Osteoblast (primary cell): ENCODE measurements around the gene BCAP31. TPM values are rescaled to one million over a fixed set of nuclear protein-coding genes. Genes with fewer than 3 reads are reported as not detected.

Experiments used
- DNase-seq: peaks from one replicate; pipeline ENCODE4 v3.0.0; 2011; ENCODE audit warnings: low spot score, mixed read lengths; ENCODE audit not compliant: insufficient read length; ENCODE audit errors: missing footprints
- H2AFZ ChIP-seq: 2 replicates; pipeline ENCODE4 v1.6.0; 2011; ENCODE audit warnings: mild to moderate bottlenecking, low read length
- H3K27ac ChIP-seq: 2 replicates; pipeline ENCODE4 v1.5.1; 2011; ENCODE audit warnings: mild to moderate bottlenecking, low read depth, low read length, moderate library complexity
- H3K27me3 ChIP-seq: 2 replicates; pipeline ENCODE4 v1.6.0; 2012; ENCODE audit warnings: mild to moderate bottlenecking, control low read depth, inconsistent platforms, low read length, moderate library complexity; ENCODE audit not compliant: insufficient read depth
- H3K36me3 ChIP-seq: 2 replicates; pipeline ENCODE4 v1.5.1; 2011; ENCODE audit warnings: mild to moderate bottlenecking, low read length, control low read depth, moderate library complexity; ENCODE audit not compliant: insufficient read depth
- H3K4me1 ChIP-seq: 2 replicates; pipeline ENCODE4 v1.5.1; 2011; ENCODE audit warnings: mild to moderate bottlenecking, low read length, control low read depth, moderate library complexity; ENCODE audit not compliant: insufficient read depth
- H3K4me2 ChIP-seq: 2 replicates; pipeline ENCODE4 v1.6.0; 2011; ENCODE audit warnings: mild to moderate bottlenecking, low read length; ENCODE audit not compliant: insufficient read depth
- H3K4me3 ChIP-seq: fragments of 200-600 bp; sonication (generic); 3 replicates; pipeline ENCODE4 v1.5.1; 2012; ENCODE audit warnings: mild to moderate bottlenecking, low read length, inconsistent platforms; ENCODE audit not compliant: insufficient read depth
- H3K79me2 ChIP-seq: 2 replicates; pipeline ENCODE4 v1.6.0; 2012; ENCODE audit warnings: mild to moderate bottlenecking, low read length, control low read depth, inconsistent platforms; ENCODE audit not compliant: insufficient read depth
- H3K9me3 ChIP-seq: 2 replicates; pipeline ENCODE4 v1.5.1; 2011; ENCODE audit warnings: low read depth, low read length, control low read depth
- H4K20me1 ChIP-seq: 2 replicates; pipeline ENCODE4 v1.6.0; 2012; ENCODE audit warnings: mild to moderate bottlenecking, low read length, control low read depth; ENCODE audit not compliant: insufficient read depth
- total RNA-seq: library from RNA; depleted of rRNA; stranded (reverse); fragments of >200 nt; gene quantifications from 2 replicates; pipeline ENCODE4 v1.2.3, GENCODE V29; 2012
- TF ChIP-seq, protein P1 (sequence below): IDR thresholded peaks from 2 replicates; pipeline ENCODE4 v1.5.1; 2011; ENCODE audit warnings: mild to moderate bottlenecking, low read depth, low read length, moderate library complexity; ENCODE audit errors: extremely low read depth

The BCAP31 gene
- total RNA-seq, 1 donor, result 118 TPM

DNA sequence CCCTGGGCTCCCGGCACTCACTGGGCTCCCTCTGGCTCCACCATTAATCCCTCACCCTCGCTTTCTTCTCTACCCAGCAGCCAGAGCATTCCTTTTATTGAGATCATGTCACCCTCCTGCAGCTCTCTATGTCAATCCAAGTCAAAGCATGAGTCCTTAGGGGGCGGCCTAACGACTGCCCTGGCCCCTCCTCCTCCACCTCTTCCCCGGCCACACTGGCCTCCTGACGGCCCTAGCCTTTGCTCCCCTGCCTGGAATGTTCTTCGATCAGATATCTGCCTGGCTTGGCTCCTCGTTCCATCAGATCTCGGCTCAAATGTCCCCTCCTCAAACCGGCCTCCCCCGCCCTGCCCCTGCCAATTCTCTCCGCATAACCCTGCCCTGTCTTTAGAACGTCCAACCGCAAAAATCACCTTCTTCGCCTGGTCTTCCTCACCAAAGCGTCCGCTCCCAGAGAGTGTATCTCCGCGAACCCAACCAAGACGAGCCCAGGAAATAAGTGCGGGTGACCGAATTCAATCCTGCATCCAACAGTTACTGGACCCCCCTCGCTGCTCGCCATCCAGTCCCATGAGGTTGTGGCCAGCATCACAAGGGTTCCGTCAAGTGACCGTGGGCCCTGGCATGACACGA, 49.9 kb downstream of the BCAP31 start:
- H3K4me3 ChIP-seq, result no peak overlapping the region
- TF ChIP-seq, protein P1, sequence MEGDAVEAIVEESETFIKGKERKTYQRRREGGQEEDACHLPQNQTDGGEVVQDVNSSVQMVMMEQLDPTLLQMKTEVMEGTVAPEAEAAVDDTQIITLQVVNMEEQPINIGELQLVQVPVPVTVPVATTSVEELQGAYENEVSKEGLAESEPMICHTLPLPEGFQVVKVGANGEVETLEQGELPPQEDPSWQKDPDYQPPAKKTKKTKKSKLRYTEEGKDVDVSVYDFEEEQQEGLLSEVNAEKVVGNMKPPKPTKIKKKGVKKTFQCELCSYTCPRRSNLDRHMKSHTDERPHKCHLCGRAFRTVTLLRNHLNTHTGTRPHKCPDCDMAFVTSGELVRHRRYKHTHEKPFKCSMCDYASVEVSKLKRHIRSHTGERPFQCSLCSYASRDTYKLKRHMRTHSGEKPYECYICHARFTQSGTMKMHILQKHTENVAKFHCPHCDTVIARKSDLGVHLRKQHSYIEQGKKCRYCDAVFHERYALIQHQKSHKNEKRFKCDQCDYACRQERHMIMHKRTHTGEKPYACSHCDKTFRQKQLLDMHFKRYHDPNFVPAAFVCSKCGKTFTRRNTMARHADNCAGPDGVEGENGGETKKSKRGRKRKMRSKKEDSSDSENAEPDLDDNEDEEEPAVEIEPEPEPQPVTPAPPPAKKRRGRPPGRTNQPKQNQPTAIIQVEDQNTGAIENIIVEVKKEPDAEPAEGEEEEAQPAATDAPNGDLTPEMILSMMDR, result no peak
- H3K4me1 ChIP-seq, result no peaks in the 10 kb centered on the region
- no peak overlapping the region for H2AFZ ChIP-seq
- H3K27me3 ChIP-seq, result peaks cover 9% of the 10 kb centered on the region
- DNase-seq, result peak; percentile 63
- H4K20me1 ChIP-seq, result no peaks in the 10 kb centered on the region
- H3K4me2 ChIP-seq, result no peak overlapping the region
- H3K27ac ChIP-seq, result no peak overlapping the region
- H3K9me3 ChIP-seq, result no peaks in the 10 kb centered on the region
- H3K79me2 ChIP-seq, result no peaks in the 10 kb centered on the region
- H3K36me3 ChIP-seq, result no peaks in the 10 kb centered on the region

DNA sequence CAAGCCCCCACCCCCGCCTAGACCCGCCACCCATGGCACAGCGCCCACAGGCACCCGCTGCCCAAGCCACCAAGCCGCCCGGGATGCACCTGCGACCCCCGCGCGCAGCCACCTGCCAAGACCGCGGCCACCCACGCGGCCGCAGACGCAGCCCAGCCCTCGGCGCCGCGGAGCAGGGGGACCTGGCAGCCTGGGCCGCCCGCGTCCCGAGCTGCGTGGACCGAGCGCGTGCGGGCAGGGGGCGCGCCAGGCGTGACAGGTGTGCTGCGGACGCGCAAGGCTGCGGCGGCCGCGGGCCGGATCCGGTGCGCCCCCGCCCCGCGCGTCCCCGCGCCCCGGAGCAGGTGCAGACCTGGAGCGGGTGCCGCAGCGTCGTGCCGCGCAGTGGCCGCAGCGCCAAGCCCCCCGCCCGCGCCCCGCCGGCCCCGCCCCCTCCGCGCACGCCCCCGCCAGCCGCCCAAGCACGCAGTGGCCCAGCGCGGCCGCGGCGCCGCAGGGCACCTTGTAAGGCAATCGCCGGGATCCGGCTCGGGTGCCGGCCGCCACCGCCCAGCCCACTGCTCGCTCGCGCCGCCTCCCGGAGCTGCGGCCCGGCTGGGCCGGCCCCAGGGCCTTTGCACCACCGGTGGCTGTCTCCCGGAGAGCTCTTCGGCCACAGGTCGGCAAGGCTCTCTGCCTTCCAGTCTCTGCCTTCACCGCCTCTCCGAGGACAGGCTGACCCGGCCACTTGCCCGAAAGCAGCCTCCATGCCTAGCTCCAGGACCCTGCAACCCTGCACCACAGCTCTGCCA, 50.6 kb downstream of the BCAP31 start, which contains the start of gene PNCK:
Gene PNCK (minus strand): TSS at position 386 of the 791 bp plus-strand sequence. CDS start 737 bp downstream, outside the sequence.
- H3K27me3 ChIP-seq, result peaks cover 9% of the 10 kb centered on the region
- no peaks in the 10 kb centered on the region for H3K36me3 ChIP-seq
- TF ChIP-seq, protein P1, result no peak
- no peaks in the 10 kb centered on the region for H4K20me1 ChIP-seq
- no peaks in the 10 kb centered on the region for H3K9me3 ChIP-seq
- no peaks in the 10 kb centered on the region for H3K4me1 ChIP-seq
- H3K4me2 ChIP-seq, result no peak within 1 kb of the TSS
- H3K79me2 ChIP-seq, result no peaks in the 10 kb centered on the region
- H3K27ac ChIP-seq, result no peak within 1 kb of the TSS
- H3K4me3 ChIP-seq, result no peak within 1 kb of the TSS
- DNase-seq, result peak; percentile 71
- H2AFZ ChIP-seq, result no peak within 1 kb of the TSS

DNA sequence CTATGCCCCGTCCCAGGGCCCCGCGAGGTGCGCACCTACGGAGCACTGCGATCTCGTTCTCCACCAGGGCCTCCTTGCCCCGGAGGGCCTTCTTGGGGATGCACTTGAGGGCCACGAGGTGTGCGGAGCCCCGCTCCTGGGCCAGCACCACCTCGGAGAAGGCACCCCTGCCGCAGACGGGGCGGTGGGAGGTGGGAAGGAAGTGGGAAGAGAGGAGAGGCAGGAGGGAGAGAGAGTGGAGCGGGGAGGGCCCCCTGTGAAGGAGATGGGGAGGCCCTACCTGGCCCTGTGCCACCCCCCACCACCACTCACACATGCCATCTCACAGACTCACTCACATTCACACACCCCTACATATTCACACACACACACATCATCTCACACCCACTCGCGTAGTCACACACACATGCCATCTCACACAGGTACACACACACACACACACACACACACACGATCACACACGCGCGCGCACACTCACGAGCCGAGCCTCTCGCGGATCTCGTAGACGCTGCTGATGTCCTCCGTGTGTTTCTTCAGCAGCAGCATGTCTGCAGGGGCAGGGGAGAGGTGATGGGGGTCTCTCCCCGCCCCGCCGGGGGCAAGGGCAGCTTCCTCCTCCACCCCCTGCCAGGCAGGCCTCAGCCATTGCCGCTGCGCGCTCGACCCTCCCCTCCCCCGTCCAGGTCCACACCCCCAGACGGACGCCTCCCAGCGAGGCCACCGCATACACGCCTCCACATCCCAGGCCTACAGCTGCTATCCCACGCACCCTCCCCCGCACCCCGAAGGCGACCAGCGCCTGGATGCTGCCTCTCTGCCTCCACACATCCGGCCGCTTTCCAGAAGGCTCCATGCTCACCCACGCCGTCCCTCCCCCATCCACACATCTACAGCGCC, 51.4 kb downstream of the BCAP31 start:
- Histone ChIP-seq H3K27ac (no peak overlapping the region), H3K9me3 (no peaks in the 10 kb centered on the region), H4K20me1 (no peaks in the 10 kb centered on the region), H3K4me3 (no peak overlapping the region), H2AFZ (no peak overlapping the region), H3K79me2 (no peaks in the 10 kb centered on the region), H3K4me2 (no peak overlapping the region), H3K36me3 (no peaks in the 10 kb centered on the region), H3K27me3 (peaks cover 9% of the 10 kb centered on the region), H3K4me1 (no peaks in the 10 kb centered on the region)
- DNase-seq, result peak; percentile 93
- TF ChIP-seq, protein P1, result no peak
